D721Med (cell line): Measurements from ENCODE around the gene ACR.
A peak's percentile ranks its signal among the peaks of the same experiment; 100 is the strongest.

Experiments
- DNase-seq: peaks from one replicate; pipeline ENCODE4 v3.0.0; 2011; ENCODE audit warnings: low spot score; ENCODE audit not compliant: insufficient read length
- FAIRE-seq: peaks from 2 replicates; lab custom pipeline; 2011; peaks lifted over from hg19 to GRCh38; lab: Jason Lieb, UNC
- CTCF ChIP-seq: IDR thresholded peaks from 2 replicates; pipeline ENCODE4 v1.5.1; 2012; ENCODE audit warnings: mild to moderate bottlenecking, control low read depth; ENCODE audit not compliant: insufficient read depth; ENCODE audit errors: missing control alignments

Gene ACR

GRCh38 chr22:50699756-50700386 is 38.1 kb upstream of the ACR start:
- TF ChIP-seq CTCF = peak; percentile 28
- DNase-seq (no peak), FAIRE-seq (no peak)

- DNase-seq (no peak), FAIRE-seq (no peak)
- no peak for TF ChIP-seq CTCF
Observed at GRCh38 chr22:50700387-50701075, 37.5 kb upstream of the ACR start.

GRCh38 chr22:50701076-50701419 is 37.0 kb upstream of the ACR start:
- DNase-seq (no peak), FAIRE-seq (no peak)
- no peak for TF ChIP-seq CTCF

GRCh38 chr22:50701428-50702154 is 36.4 kb upstream of the ACR start:
- FAIRE-seq (no peak), DNase-seq (no peak)
- no peak for TF ChIP-seq CTCF

- no peak for TF ChIP-seq CTCF
- FAIRE-seq (no peak), DNase-seq (no peak)
Observed at GRCh38 chr22:50702261-50702671, 35.7 kb upstream of the ACR start.

- DNase-seq (no peak), FAIRE-seq (no peak)
- TF ChIP-seq CTCF = no peak
Observed at GRCh38 chr22:50702821-50703725, 34.9 kb upstream of the ACR start.
